IMR-90 (cell line): ENCODE data around the gene ANKRD6. TPM values are rescaled to one million over a fixed set of nuclear protein-coding genes. Genes with fewer than 3 reads are reported as not detected.

Experiments used
- ATAC-seq: fragments of 200-7000 bp; cut with Tn5 transposase; 2 replicates; pipeline ENCODE4 v1.9.1; 2020; ENCODE audit warnings: low read depth, mild to moderate bottlenecking, moderate library complexity
- BruUV-seq: library from RNA; stranded (reverse); fragments of 400-500 nt; replicated peaks from 2 replicates; lab custom pipeline; 2021; lab: Mats Ljungman, UMichigan
- CTCF ChIA-PET: fragments of 300-600 bp; formaldehyde crosslinking; extraction: SDS; loops from one replicate; lab custom pipeline; 2021; ENCODE audit warnings: antibody characterized with exemption; lab: Yijun Ruan, JAX
- POLR2A ChIA-PET: fragments of 300-600 bp; sonication (Branson Sonifier 250); formaldehyde crosslinking; loops from one replicate; lab custom pipeline; 2022; ENCODE audit warnings: antibody characterized with exemption; ENCODE audit not compliant: unreplicated experiment; lab: Charles Lee
- DNase-seq: peaks from one replicate; pipeline ENCODE4 v3.0.0; 2013
- H2AFZ ChIP-seq: replicated peaks from 2 replicates; pipeline ENCODE3; 2013; ENCODE audit warnings: low read length, mild to moderate bottlenecking; ENCODE audit not compliant: poor library complexity
- H2AK5ac ChIP-seq: 2 replicates; pipeline ENCODE4 v1.6.1; 2013; ENCODE audit warnings: low read depth, low read length, inconsistent platforms
- H2AK9ac ChIP-seq: replicated peaks from 2 replicates; pipeline ENCODE3; 2013; ENCODE audit warnings: mild to moderate bottlenecking, low read depth, low read length, moderate library complexity; ENCODE audit not compliant: poor library complexity
- H2BK120ac ChIP-seq: 2 replicates; pipeline ENCODE4 v1.6.1; 2013; ENCODE audit warnings: low read depth, low read length, inconsistent platforms
- H2BK15ac ChIP-seq: 3 replicates; pipeline ENCODE4 v1.6.1; 2013; ENCODE audit warnings: low read depth, low read length, inconsistent platforms
- H2BK20ac ChIP-seq: 2 replicates; pipeline ENCODE4 v1.6.1; 2013; ENCODE audit warnings: low read depth, mild to moderate bottlenecking, inconsistent platforms, low read length, moderate library complexity
- H2BK5ac ChIP-seq: 2 replicates; pipeline ENCODE4 v1.6.1; 2013; ENCODE audit warnings: mild to moderate bottlenecking, low read depth, low read length, inconsistent platforms; ENCODE audit not compliant: poor library complexity, severe bottlenecking
- H3K14ac ChIP-seq: replicated peaks from 2 replicates; pipeline ENCODE4 v1.6.1; 2013; ENCODE audit warnings: low read depth, low read length, inconsistent platforms
- H3K18ac ChIP-seq: 2 replicates; pipeline ENCODE4 v1.6.1; 2013; ENCODE audit warnings: low read depth, low read length, control low read depth
- H3K23ac ChIP-seq: 2 replicates; pipeline ENCODE4 v1.6.1; 2013; ENCODE audit warnings: low read depth, low read length, inconsistent platforms
- H3K27ac ChIP-seq: 2 replicates; pipeline ENCODE4 v1.5.1; 2013; ENCODE audit warnings: mild to moderate bottlenecking, control low read depth, low read length; ENCODE audit not compliant: insufficient read depth
- H3K27me3 ChIP-seq: 2 replicates; pipeline ENCODE4 v1.6.1; 2013; ENCODE audit warnings: low read length; ENCODE audit not compliant: control insufficient read depth, insufficient read depth
- H3K36me3 ChIP-seq: 2 replicates; pipeline ENCODE4 v1.6.1; 2013; ENCODE audit warnings: low read length, mixed read lengths; ENCODE audit not compliant: control insufficient read depth, insufficient read depth
- H3K4ac ChIP-seq: 2 replicates; pipeline ENCODE4 v1.6.1; 2013; ENCODE audit warnings: low read depth, low read length, inconsistent platforms
- H3K4me1 ChIP-seq: 2 replicates; pipeline ENCODE4 v1.6.1; 2013; ENCODE audit warnings: low read length, mixed read lengths; ENCODE audit not compliant: control insufficient read depth, insufficient read depth
- H3K4me2 ChIP-seq: 2 replicates; pipeline ENCODE4 v1.6.1; 2013; ENCODE audit warnings: low read depth, mild to moderate bottlenecking, control low read depth, low read length, moderate library complexity
- H3K4me3 ChIP-seq: 2 replicates; pipeline ENCODE4 v1.5.1; 2013; ENCODE audit warnings: low read depth, mild to moderate bottlenecking, control low read depth, low read length, moderate library complexity; ENCODE audit not compliant: insufficient read depth
- H3K56ac ChIP-seq: 2 replicates; pipeline ENCODE4 v1.6.1; 2013; ENCODE audit warnings: low read length, inconsistent platforms; ENCODE audit not compliant: insufficient read depth; ENCODE audit errors: extremely low read depth
- H3K79me1 ChIP-seq, 2 experiments: 2 replicates each; pipeline ENCODE4 v1.6.1; 2013; ENCODE audit warnings: low read length in 2 of 2, inconsistent platforms in 1 of 2, low read depth in 1 of 2
- H3K9ac ChIP-seq: 2 replicates; pipeline ENCODE4 v1.6.1; 2013; ENCODE audit warnings: low read depth, low read length, control low read depth
- H3K9me1 ChIP-seq: 2 replicates; pipeline ENCODE4 v1.6.1; 2013; ENCODE audit warnings: low read length, inconsistent platforms; ENCODE audit not compliant: insufficient read depth
- H3K9me3 ChIP-seq: 2 replicates; pipeline ENCODE4 v1.6.1; 2013; ENCODE audit warnings: low read length; ENCODE audit not compliant: control insufficient read depth, insufficient read depth
- H4K20me1 ChIP-seq: 2 replicates; pipeline ENCODE4 v1.6.1; 2013; ENCODE audit warnings: low read length, inconsistent platforms; ENCODE audit not compliant: insufficient read depth
- H4K5ac ChIP-seq: 2 replicates; pipeline ENCODE4 v1.6.1; 2013; ENCODE audit warnings: mild to moderate bottlenecking, low read depth, low read length, control low read depth
- H4K8ac ChIP-seq, 2 experiments: 2 replicates each; pipeline ENCODE4 v1.6.1; 2013; ENCODE audit warnings: low read depth in 2 of 2, low read length in 2 of 2, control low read depth in 1 of 2, inconsistent platforms in 1 of 2
- H4K91ac ChIP-seq: 2 replicates; pipeline ENCODE4 v1.6.1; 2013; ENCODE audit warnings: low read depth, low read length, inconsistent platforms; ENCODE audit not compliant: insufficient read depth
- CEBPB ChIP-seq: IDR thresholded peaks from 2 replicates; pipeline ENCODE4 v1.6.1; 2012; ENCODE audit warnings: low read depth, low read length, improper control_type of control experiment
- ELK1 ChIP-seq: fragments of 150-350 bp; IDR thresholded peaks from 2 replicates; pipeline ENCODE4 v1.6.1; 2016; ENCODE audit warnings: low read depth, mild to moderate bottlenecking, low read length, moderate library complexity, borderline replicate concordance
- POLR2A ChIP-seq: IDR thresholded peaks from 2 replicates; pipeline ENCODE4 v1.6.1; 2012; ENCODE audit warnings: mild to moderate bottlenecking, low read depth, low read length
- RAD21 ChIP-seq: IDR thresholded peaks from 2 replicates; pipeline ENCODE4 v1.6.1; 2012; ENCODE audit warnings: low read length, improper control_type of control experiment
- RCOR1 ChIP-seq: IDR thresholded peaks from 2 replicates; pipeline ENCODE4 v1.6.1; 2012; ENCODE audit warnings: mild to moderate bottlenecking, low read length, improper control_type of control experiment; ENCODE audit not compliant: insufficient replicate concordance
- WGBS, 2 experiments: methylation state at CpG; one replicate each; pipeline versions ENCODE4 v1.1.5 to v1.1.7; 2013; ENCODE audit warnings: missing lambda C conversion rate in 2 of 2; ENCODE audit not compliant: insufficient read length in 1 of 2; ENCODE audit errors: extremely low coverage in 2 of 2; 5-methylcytosine and 5-hydroxymethylcytosine counted together
- dilution Hi-C: fragments of 300-500 bp; cut with HindIII; formaldehyde crosslinking; loops from one replicate; pipeline ENCODE4 v1.14.3; 2018; ENCODE audit warnings: low sequenced_read_pairs; ENCODE audit not compliant: unreplicated experiment
- in situ Hi-C: fragments of 300-500 bp; cut with MboI; formaldehyde crosslinking; loops from 3 replicates; pipeline ENCODE4 v1.14.3; 2019; ENCODE audit warnings: low sequenced_read_pairs, inconsistent platforms, mixed read lengths
- intact Hi-C: fragments of 100-400 bp; cut with micrococcal nuclease; formaldehyde crosslinking; loops from 2 replicates; pipeline ENCODE4 v1.10.0; 2022
- polyA plus RNA-seq, 3 experiments: library from polyadenylated mRNA; depleted of rRNA; stranded (reverse); fragments of >200 nt; gene quantifications; 2 replicates each; pipeline ENCODE4 v1.2.3, GENCODE V29; 2012; ENCODE audit warnings: low replicate concordance in 1 of 3
- total RNA-seq: library from RNA; depleted of rRNA; stranded (reverse); fragments of >200 nt; gene quantifications from 2 replicates; pipeline ENCODE4 v1.2.3, GENCODE V29; 2012
- TF ChIP-seq, protein P1 (sequence below): conservative IDR thresholded peaks from 2 replicates; pipeline ENCODE4 v1.5.1; 2012; ENCODE audit warnings: mild to moderate bottlenecking, low read depth, low read length, improper control_type of control experiment

ANKRD6 gene
- total and polyA plus RNA-seq, 2 of the 4 experiments (the other 2 are of a cell fraction) = 0.12 to 0.18 TPM

DNA sequence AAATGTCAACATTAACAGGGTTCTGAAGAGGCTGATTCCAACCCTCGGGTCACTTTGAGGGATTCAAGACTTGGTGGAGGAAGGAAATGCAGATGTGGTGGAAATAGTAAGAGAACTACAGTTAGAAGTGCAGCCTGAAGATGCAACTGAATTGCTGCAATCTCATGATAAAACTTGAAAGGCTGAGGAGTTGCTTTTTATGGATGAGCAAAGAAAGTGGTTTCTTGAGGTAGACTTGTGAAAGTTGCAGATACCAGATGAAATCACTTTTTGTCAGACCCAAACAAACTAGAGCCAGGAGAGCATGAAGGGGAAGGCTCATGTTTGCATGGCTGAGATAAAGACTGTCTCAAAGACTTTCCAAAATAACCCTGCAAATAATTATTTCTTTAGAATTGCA is 16.2 kb downstream of the ANKRD6 start:
- no peak overlapping the region for H2AFZ ChIP-seq
- H4K20me1 ChIP-seq = no peaks in the 10 kb centered on the region
- no peak overlapping the region for H3K23ac ChIP-seq
- H3K27me3 ChIP-seq = no peaks in the 10 kb centered on the region
- intact Hi-C loops (no loop called here), in situ Hi-C loops (no loop called here), dilution Hi-C loops (no loop called here)
- no peak overlapping the region for H2BK5ac ChIP-seq
- no peak for TF ChIP-seq RAD21
- TF ChIP-seq ELK1 = no peak
- TF ChIP-seq, protein P1, sequence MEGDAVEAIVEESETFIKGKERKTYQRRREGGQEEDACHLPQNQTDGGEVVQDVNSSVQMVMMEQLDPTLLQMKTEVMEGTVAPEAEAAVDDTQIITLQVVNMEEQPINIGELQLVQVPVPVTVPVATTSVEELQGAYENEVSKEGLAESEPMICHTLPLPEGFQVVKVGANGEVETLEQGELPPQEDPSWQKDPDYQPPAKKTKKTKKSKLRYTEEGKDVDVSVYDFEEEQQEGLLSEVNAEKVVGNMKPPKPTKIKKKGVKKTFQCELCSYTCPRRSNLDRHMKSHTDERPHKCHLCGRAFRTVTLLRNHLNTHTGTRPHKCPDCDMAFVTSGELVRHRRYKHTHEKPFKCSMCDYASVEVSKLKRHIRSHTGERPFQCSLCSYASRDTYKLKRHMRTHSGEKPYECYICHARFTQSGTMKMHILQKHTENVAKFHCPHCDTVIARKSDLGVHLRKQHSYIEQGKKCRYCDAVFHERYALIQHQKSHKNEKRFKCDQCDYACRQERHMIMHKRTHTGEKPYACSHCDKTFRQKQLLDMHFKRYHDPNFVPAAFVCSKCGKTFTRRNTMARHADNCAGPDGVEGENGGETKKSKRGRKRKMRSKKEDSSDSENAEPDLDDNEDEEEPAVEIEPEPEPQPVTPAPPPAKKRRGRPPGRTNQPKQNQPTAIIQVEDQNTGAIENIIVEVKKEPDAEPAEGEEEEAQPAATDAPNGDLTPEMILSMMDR = no peak
- no peak for TF ChIP-seq RCOR1
- no peak for TF ChIP-seq CEBPB
- TF ChIP-seq POLR2A = no peak
- H4K5ac ChIP-seq = no peak overlapping the region
- no peak overlapping the region for H3K27ac ChIP-seq
- H2AK5ac ChIP-seq = no peak overlapping the region
- H3K36me3 ChIP-seq = no peaks in the 10 kb centered on the region
- no peak overlapping the region for H4K91ac ChIP-seq
- H3K4me2 ChIP-seq = no peak overlapping the region
- H3K79me1 ChIP-seq = no peaks in the 10 kb centered on the region
- H2BK15ac ChIP-seq = no peak overlapping the region
- H3K9ac ChIP-seq = no peak overlapping the region
- POLR2A ChIA-PET = no interaction called here
- no peak overlapping the region for H3K4me3 ChIP-seq
- CTCF ChIA-PET = no interaction called here
- H3K9me3 ChIP-seq = no peaks in the 10 kb centered on the region
- H3K18ac ChIP-seq = no peak overlapping the region
- ATAC-seq (no peak), DNase-seq (no peak)
- H2BK20ac ChIP-seq = no peak overlapping the region
- no peak overlapping the region for H3K56ac ChIP-seq
- H3K4me1 ChIP-seq = no peaks in the 10 kb centered on the region
- 40% methylated on average over 1 of the region's 1 CpG; no CpG with 5 or more reads in 1 of the 2 experiments for WGBS, 2 experiments
- H2BK120ac ChIP-seq = no peak overlapping the region
- BruUV-seq = no TSS peak
- H3K14ac ChIP-seq = no peak overlapping the region
- H3K4ac ChIP-seq = no peak overlapping the region
- H2AK9ac ChIP-seq = no peak overlapping the region
- no peak overlapping the region for H4K8ac ChIP-seq
- no peaks in the 10 kb centered on the region for H3K9me1 ChIP-seq
